Measurements from ENCODE around the gene LRRK2. TPM values are rescaled to one million over a fixed set of nuclear protein-coding genes. Genes with fewer than 3 reads are reported as not detected.

LRRK2 gene
- total and polyA plus RNA-seq, 2 experiments from 2014 or later = 0.24 TPM; not detected in 1

DNA sequence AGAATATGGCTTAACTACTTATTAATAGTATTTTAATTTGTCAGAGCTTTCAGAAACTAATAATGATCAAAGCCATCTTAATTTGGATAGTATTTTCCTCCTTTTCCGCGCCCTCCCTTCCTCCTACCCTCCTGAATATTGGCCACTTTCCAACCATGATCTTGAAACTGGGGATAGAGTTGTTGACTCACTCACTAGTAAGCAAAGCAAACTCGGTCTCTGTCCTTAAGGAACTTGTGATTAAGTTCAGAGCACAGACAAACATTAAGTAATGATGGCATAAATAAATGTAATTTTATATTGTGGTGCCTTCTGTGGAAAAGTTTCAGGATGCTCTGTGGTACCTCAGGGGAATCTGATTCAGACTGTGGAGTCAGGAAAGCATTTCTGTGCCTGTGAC, 75.7 kb downstream of the LRRK2 start:
- Mint-ChIP-seq H3K4me3 (no peak overlapping the region), H3K27ac (no peak overlapping the region), H3K36me3 (ENCODE audit: low read depth) (no peaks in the 10 kb centered on the region), H3K4me1 (no peaks in the 10 kb centered on the region), H3K9me3 (no peaks in the 10 kb centered on the region), H3K27me3 (ENCODE audit: insufficient read depth, low read depth, poor library complexity) (peaks cover 2% of the 10 kb centered on the region)
- Histone ChIP-seq H3K4me2 (no peak overlapping the region), H3K36me3 (ENCODE audit: insufficient read depth) (no peaks in the 10 kb centered on the region), H4K20me1 (replicated peaks; ENCODE audit: insufficient read depth) (no peaks in the 10 kb centered on the region), H3K9me2 (ENCODE audit: insufficient read depth) (no peaks in the 10 kb centered on the region), H3K4me1 (ENCODE audit: insufficient read depth) (no peaks in the 10 kb centered on the region), H3K4me3 (no peak overlapping the region), H3K27ac (ENCODE audit: low read depth) (no peak overlapping the region), H3F3A (replicated peaks; ENCODE audit: low read depth) (no peaks in the 10 kb centered on the region), H3K79me2 (replicated peaks; ENCODE audit: insufficient read depth) (no peaks in the 10 kb centered on the region), H3K27me3 (ENCODE audit: insufficient read depth) (no peaks in the 10 kb centered on the region), H2AFZ (no peak overlapping the region)
- ATAC-seq (no peak), DNase-seq (ENCODE audit: low spot score) (no peak)
- TF ChIP-seq CREB1 (CRISPR knock-in tag; IDR thresholded peaks at IDR 0.05; ENCODE audit: low read depth) = no peak
- TF ChIP-seq, protein P1, sequence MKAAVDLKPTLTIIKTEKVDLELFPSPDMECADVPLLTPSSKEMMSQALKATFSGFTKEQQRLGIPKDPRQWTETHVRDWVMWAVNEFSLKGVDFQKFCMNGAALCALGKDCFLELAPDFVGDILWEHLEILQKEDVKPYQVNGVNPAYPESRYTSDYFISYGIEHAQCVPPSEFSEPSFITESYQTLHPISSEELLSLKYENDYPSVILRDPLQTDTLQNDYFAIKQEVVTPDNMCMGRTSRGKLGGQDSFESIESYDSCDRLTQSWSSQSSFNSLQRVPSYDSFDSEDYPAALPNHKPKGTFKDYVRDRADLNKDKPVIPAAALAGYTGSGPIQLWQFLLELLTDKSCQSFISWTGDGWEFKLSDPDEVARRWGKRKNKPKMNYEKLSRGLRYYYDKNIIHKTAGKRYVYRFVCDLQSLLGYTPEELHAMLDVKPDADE (IDR thresholded peaks at IDR 0.05) = no peak
- TF ChIP-seq, protein P2, sequence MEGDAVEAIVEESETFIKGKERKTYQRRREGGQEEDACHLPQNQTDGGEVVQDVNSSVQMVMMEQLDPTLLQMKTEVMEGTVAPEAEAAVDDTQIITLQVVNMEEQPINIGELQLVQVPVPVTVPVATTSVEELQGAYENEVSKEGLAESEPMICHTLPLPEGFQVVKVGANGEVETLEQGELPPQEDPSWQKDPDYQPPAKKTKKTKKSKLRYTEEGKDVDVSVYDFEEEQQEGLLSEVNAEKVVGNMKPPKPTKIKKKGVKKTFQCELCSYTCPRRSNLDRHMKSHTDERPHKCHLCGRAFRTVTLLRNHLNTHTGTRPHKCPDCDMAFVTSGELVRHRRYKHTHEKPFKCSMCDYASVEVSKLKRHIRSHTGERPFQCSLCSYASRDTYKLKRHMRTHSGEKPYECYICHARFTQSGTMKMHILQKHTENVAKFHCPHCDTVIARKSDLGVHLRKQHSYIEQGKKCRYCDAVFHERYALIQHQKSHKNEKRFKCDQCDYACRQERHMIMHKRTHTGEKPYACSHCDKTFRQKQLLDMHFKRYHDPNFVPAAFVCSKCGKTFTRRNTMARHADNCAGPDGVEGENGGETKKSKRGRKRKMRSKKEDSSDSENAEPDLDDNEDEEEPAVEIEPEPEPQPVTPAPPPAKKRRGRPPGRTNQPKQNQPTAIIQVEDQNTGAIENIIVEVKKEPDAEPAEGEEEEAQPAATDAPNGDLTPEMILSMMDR (conservative IDR thresholded peaks at IDR 0.05; ENCODE audit: low read depth in 2 of 2) = no peak
- TF ChIP-seq ZNF462 (CRISPR knock-in tag; IDR thresholded peaks at IDR 0.05) = no peak

Measured in GM23338 (cell line).